ENCODE results near the gene DOCK8. TPM values are rescaled to one million over a fixed set of nuclear protein-coding genes. Genes with fewer than 3 reads are reported as not detected.

DOCK8 gene
- polyA plus RNA-seq, 2 of the 4 experiments (the other 2 are of a cell fraction) = 0.27 to 0.68 TPM

GRCh38 chr9:389159-389558, 174.5 kb downstream of the DOCK8 start:
- H3K27ac ChIP-seq = no peak overlapping the region
- peaks cover 7% of the 10 kb centered on the region; the same call in 1 of the 3 replicates for H3K4me1 ChIP-seq
- ChIA-PET CTCF (interaction anchor here (2.2 to 5.8 kb wide), 2 partner anchors 225 to 374 kb away, joined by 6 to 66 read pairs; no protein-coding TSS in a partner anchor), POLR2A (no interaction called here)
- no peak for TF ChIP-seq CHD2 (IDR thresholded peaks at IDR 0.05; ENCODE audit: low read length, partially characterized antibody)
- TF ChIP-seq CTCF (IDR thresholded peaks at IDR 0.05) = no peak
- TF ChIP-seq RARB (CRISPR knock-in tag; IDR thresholded peaks at IDR 0.05) = no peak
- TF ChIP-seq GATA3 (IDR thresholded peaks at IDR 0.05; ENCODE audit: borderline replicate concordance) = no peak
- no peak for TF ChIP-seq PHF8 (IDR thresholded peaks at IDR 0.05; ENCODE audit: borderline replicate concordance, low read depth)
- no peak for TF ChIP-seq SMC3 (IDR thresholded peaks at IDR 0.05)
- 76% methylated on average over 2 of the region's 2 CpGs for WGBS (ENCODE audit: missing lambda C conversion rate)
- no peaks in the 10 kb centered on the region for H3K9me3 ChIP-seq
- no peak overlapping the region for H3K4me2 ChIP-seq
- H3K4me3 ChIP-seq = no peak overlapping the region
- DNase-seq (ENCODE audit: low read depth in 1 of 2, low spot score in 1 of 2) (no peak), ATAC-seq (no peak), FAIRE-seq (no peak)

- TF ChIP-seq FOXS1 (CRISPR knock-in tag; IDR thresholded peaks at IDR 0.05) (no peak), MYC (IDR thresholded peaks at IDR 0.05; ENCODE audit: borderline replicate concordance, low read length) (no peak), RARB (CRISPR knock-in tag; IDR thresholded peaks at IDR 0.05) (no peak), GATA3 (IDR thresholded peaks at IDR 0.05; ENCODE audit: borderline replicate concordance) (no peak), JUN (IDR thresholded peaks at IDR 0.05) (no peak), EP300 (IDR thresholded peaks at IDR 0.05) (no peak)
- FAIRE-seq (no peak), DNase-seq (ENCODE audit: low read depth in 1 of 2, low spot score in 1 of 2) (no peak), ATAC-seq (no peak)
- Histone ChIP-seq H3K4me1 (peaks cover 7% of the 10 kb centered on the region; the same call in 1 of the 3 replicates), H3K4me2 (no peak overlapping the region), H3K9me3 (no peaks in the 10 kb centered on the region), H3K27ac (no peak overlapping the region), H3K4me3 (no peak overlapping the region)
- CTCF ChIA-PET = interaction anchor here (1.1 to 5.8 kb wide), 2 partner anchors 225 to 373 kb away, joined by 7 to 66 read pairs; no protein-coding TSS in a partner anchor
- WGBS (ENCODE audit: missing lambda C conversion rate) = 90% methylated on average over 6 of the region's 7 CpGs
- POLR2A ChIA-PET = no interaction called here
Observed at GRCh38 chr9:389758-390157, 175.1 kb downstream of the DOCK8 start.

- 73% methylated on average over 2 of the region's 2 CpGs for WGBS (ENCODE audit: missing lambda C conversion rate)
- no peak overlapping the region for H3K4me3 ChIP-seq
- ATAC-seq (no peak), DNase-seq (ENCODE audit: low read depth in 1 of 2, low spot score in 1 of 2) (no peak), FAIRE-seq (no peak)
- POLR2A ChIA-PET = no interaction called here
- H3K4me1 ChIP-seq = no peaks in the 10 kb centered on the region
- H3K27ac ChIP-seq = no peak overlapping the region
- CTCF ChIA-PET = interaction anchor here (0.6 to 1.7 kb wide), 4 partner anchors 19 to 414 kb away, joined by 3 to 5 read pairs (median 4); no protein-coding TSS in a partner anchor
- no peaks in the 10 kb centered on the region for H3K9me3 ChIP-seq
- no peak overlapping the region for H3K4me2 ChIP-seq
- TF ChIP-seq JUNB (IDR thresholded peaks at IDR 0.05) (no peak), FOSB (CRISPR knock-in tag; IDR thresholded peaks at IDR 0.05) (no peak), CEBPB (IDR thresholded peaks at IDR 0.05) (no peak), NR3C1 (IDR thresholded peaks at IDR 0.05) (no peak), MYC (IDR thresholded peaks at IDR 0.05; ENCODE audit: borderline replicate concordance, low read length) (no peak), BHLHE40 (IDR thresholded peaks at IDR 0.05; ENCODE audit: low read depth, low read length) (no peak), CHD4 (IDR thresholded peaks at IDR 0.05; ENCODE audit: borderline replicate concordance) (no peak), HOXB5 (CRISPR knock-in tag; IDR thresholded peaks at IDR 0.05) (no peak), POLR2AphosphoS2 (conservative IDR thresholded peaks at IDR 0.05; ENCODE audit: low read length) (no peak), SMC3 (IDR thresholded peaks at IDR 0.05) (no peak), RFX5 (IDR thresholded peaks at IDR 0.05) (no peak), MAZ (IDR thresholded peaks at IDR 0.05; ENCODE audit: borderline replicate concordance, low read depth, low read length) (no peak), ESRRA (IDR thresholded peaks at IDR 0.05; ENCODE audit: borderline replicate concordance, low read length) (no peak), HES2 (IDR thresholded peaks at IDR 0.05) (no peak), PBX3 (IDR thresholded peaks at IDR 0.05) (no peak)
Observed at GRCh38 chr9:392077-392804, 177.6 kb downstream of the DOCK8 start.
